ENCODE data around the gene RBM20.

Gene RBM20

DNA sequence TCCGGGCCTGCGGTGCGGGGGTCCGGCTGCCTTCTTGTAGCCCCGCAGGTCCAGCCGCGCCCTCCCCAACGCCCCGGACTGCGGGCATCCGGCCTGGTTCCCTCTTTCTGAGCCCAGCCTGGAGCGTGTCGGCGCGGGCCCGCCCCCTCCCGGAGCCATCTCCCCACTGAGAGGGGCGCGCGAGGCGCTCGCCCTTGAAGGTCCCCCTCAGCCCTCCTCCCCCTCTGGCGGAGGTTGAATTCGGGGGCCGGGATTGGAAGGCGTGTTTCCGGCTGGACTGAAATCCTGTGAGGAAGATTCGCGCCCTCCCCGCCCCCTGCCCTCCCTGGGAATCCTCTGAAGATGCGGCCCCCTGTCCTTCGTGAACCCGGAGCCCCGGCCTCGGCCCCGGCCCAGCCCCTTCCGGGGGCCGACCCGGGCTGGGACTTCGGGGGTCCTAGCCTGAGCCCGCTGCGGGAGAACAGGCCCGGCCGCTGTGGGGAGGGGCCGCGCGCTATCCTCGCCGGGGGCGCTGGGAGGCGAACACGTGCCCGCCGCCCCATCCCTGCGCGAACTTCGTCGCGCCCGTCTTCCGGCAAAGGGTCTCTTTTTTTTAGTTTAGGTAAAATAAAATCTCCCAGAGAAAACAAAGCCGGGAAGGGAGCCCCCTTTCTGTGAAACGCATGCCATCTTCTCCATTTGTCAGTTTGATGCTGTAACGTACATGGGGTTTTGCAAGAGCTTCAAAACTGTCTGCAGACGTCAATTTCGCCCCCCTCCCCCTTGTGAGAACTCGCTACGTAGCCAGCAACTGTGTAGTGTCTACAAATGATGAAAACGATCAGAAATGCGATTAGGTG, 228.2 kb downstream of the RBM20 start:
- DNase-seq (ENCODE audit: low spot score), result peak; percentile 40

GRCh38 chr10:110872984-110873923, 229.1 kb downstream of the RBM20 start:
- DNase-seq (ENCODE audit: low spot score), result peak; percentile 16

- DNase-seq (ENCODE audit: low spot score), result no peak
Observed at GRCh38 chr10:110873951-110874350, 229.8 kb downstream of the RBM20 start.

GRCh38 chr10:110876000-110876399, 231.9 kb downstream of the RBM20 start:
- no peak for DNase-seq (ENCODE audit: low spot score)

GRCh38 chr10:110876788-110877187, 232.7 kb downstream of the RBM20 start:
- no peak for DNase-seq (ENCODE audit: low spot score)

GRCh38 chr10:110880012-110880411, 235.9 kb downstream of the RBM20 start:
- DNase-seq (ENCODE audit: low spot score), result no peak

- no peak for DNase-seq (ENCODE audit: low spot score)
Observed at GRCh38 chr10:110881247-110881646, 237.1 kb downstream of the RBM20 start.

DNA sequence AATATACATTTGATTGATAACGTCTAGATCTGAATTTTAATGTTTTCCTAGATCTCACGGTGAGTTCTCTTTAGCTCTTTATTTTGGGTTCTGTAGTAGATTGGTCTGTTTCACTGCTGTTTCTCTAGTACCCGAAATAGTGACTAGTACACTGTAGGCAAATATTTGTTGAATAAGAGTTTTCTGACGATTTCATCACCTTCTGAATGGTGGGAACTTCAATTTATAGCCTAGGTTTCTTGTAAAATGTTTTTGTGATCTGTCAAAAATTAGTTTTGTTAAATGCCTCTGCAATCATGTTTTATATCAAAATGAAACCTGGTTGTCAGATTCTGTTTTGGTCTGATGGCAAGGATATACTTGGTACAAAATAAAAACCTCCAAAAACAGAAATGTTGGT, 237.8 kb downstream of the RBM20 start:
- DNase-seq (ENCODE audit: low spot score), result no peak

DNA sequence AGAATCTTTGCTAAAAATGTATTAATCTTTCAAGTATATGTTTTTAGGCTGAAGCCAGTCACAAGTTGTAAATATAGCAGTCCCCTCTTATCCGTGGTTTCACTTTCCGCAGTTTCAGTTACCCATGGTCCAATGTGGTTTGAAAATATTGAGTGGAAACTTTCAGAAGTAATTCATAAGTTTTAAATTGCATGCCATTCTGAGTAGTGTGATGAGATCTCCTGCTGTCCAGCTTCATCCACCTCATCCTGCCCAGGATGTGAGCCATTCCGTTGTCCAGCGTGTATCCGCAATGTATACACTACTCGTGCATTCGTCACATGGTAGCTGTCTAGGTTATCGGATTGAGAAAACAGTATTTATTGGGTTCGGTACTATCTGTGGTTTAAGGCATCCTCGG, 239.8 kb downstream of the RBM20 start:
- DNase-seq (ENCODE audit: low spot score), result no peak

GRCh38 chr10:110885932-110886674, 242.0 kb downstream of the RBM20 start:
- no peak for DNase-seq (ENCODE audit: low spot score)

DNA sequence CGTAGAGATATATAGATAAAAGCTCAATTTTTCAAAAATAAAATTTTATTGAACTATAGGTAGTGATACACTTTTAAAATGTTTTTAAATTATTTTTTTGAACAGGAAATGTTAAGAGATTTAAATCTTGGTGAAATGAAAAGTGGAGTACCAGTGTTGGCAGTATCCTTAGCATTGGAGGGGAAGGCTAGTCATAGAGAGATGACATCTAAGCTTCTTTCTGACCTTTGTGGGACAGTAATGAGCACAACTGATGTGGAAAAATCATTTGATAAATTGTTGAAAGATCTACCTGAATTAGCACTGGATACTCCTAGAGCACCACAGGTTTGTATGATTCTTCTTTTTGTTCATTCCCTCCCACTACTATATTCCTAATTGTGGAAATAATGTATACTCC, 243.4 kb downstream of the RBM20 start:
- DNase-seq (ENCODE audit: low spot score), result no peak
